Heart right ventricle (tissue), 16 donors: ENCODE measurements around the gene RDM1. TPM values are rescaled to one million over a fixed set of nuclear protein-coding genes. Genes with fewer than 3 reads are reported as not detected.

Experiments
- ATAC-seq, 8 donors: fragments of 200-7000 bp; cut with Tn5 transposase; one replicate each; pipeline ENCODE4 v1.9.1; 2020; ENCODE audit warnings: mild to moderate bottlenecking in 8 of 8, moderate library complexity in 8 of 8, moderate number of reproducible peaks in 1 of 8
- DNase-seq, 2 donors: peaks; one replicate each; pipeline ENCODE4 v3.0.0-alpha.2; 2020
- H3K27ac ChIP-seq, 10 donors: fragments of 200-600 bp; sonication (generic) in 2 of 10; one replicate each; pipeline versions ENCODE4 v1.5.0 to v1.8.0; 2020 to 2022; ENCODE audit warnings: mild to moderate bottlenecking in 3 of 10
- H3K27me3 ChIP-seq, 7 donors: fragments of 200-600 bp; one replicate each; pipeline ENCODE4 v1.8.0; 2021 to 2022; ENCODE audit warnings: mild to moderate bottlenecking in 2 of 7
- H3K36me3 ChIP-seq, 9 donors: fragments of 200-600 bp; sonication (generic) in 1 of 9; one replicate each; pipeline versions ENCODE4 v1.5.0 to v1.8.0; 2020 to 2022; ENCODE audit warnings: mild to moderate bottlenecking in 2 of 9
- H3K4me1 ChIP-seq, 9 donors: fragments of 200-600 bp; sonication (generic) in 1 of 9; one replicate each; pipeline versions ENCODE4 v1.5.0 to v1.8.0; 2020 to 2022; ENCODE audit warnings: mild to moderate bottlenecking in 4 of 9
- H3K4me3 ChIP-seq, 10 donors: fragments of 200-600 bp; sonication (generic) in 2 of 10; one replicate each; pipeline versions ENCODE4 v1.5.0 to v1.8.0; 2020 to 2022; ENCODE audit warnings: mild to moderate bottlenecking in 7 of 10, moderate library complexity in 2 of 10
- H3K9me3 ChIP-seq, 11 donors: fragments of 200-600 bp in 10 of 11; sonication (generic) in 2 of 11; one replicate each; pipeline versions ENCODE4 v1.5.0 to v1.8.0; 2013 to 2022; ENCODE audit warnings: mild to moderate bottlenecking in 2 of 11, control low read depth in 1 of 11, moderate library complexity in 1 of 11
- CTCF ChIP-seq, 9 donors: fragments of 200-600 bp; sonication (generic) in 2 of 9; IDR thresholded peaks; one replicate each; pipeline versions ENCODE4 v1.5.0 to v1.8.0; 2021 to 2022; ENCODE audit warnings: antibody characterized with exemption in 9 of 9, mild to moderate bottlenecking in 5 of 9, moderate library complexity in 1 of 9
- WGBS, 2 donors: extraction: QIAGEN DNeasy Blood & Tissue Kit; methylation state at CpG; one replicate each; pipeline ENCODE4 v1.1.7; 2013; ENCODE audit warnings: inconsistent platforms in 1 of 2; 5-methylcytosine and 5-hydroxymethylcytosine counted together
- intact Hi-C, 10 donors: fragments of 100-400 bp; cut with DNase I; formaldehyde crosslinking; loops; one replicate each; pipeline versions ENCODE4 v1.11.1 to v1.14.2; 2022
- polyA plus RNA-seq, 2 donors: library from polyadenylated mRNA; stranded (reverse); fragments of 200-250 nt; gene quantifications; one replicate each; pipeline ENCODE4 v1.2.3, GENCODE V29; 2013
- total RNA-seq, 10 donors: library from RNA; stranded (reverse); fragmentation: NEBNext Ultra II Directional in 3 of 10; extraction: Animal tissue kit (Norgen Biotek cat#: 25700) in 3 of 10; gene quantifications; one replicate each; pipeline versions ENCODE4 v1.2.1 to v1.2.4, GENCODE V29; 2021 to 2023
- donor health status: Arrhythmogenic right ventricular cardiomyopathy.
- donor health status: ischemic (EF 13 %, LVEDD 7.1; RV severe dilation, severe dysfunction).
- donor health status: healthy with polysubstance abuse.
- donor health status: DM: no; HTN: yes; CAD: no.
- donor health status: DM: no; HTN: no; CAD: no.
- donor health status: ischemic (EF 25% LVEDD 6.9; RV normal size, moderate dysfunction).
- donor health status: ischemic (EF 25% LVEDD 5.7; RV mildly dilated, moderate dysfunction).
- donor health status: healthy.
- donor health status: DM: yes; HTN: yes; CAD: no.
- donor health status: Ischemic cardiomyopathy.
- donor health status: ischemic (EF 35%, LVEDD 5.7; RV mildly dilated, moderate dysfunction).
- donor health status: nonischemic (EF 11% LVEDD 7.7; RV severe dilation, severe dysfunction).
- donor health status: DM: yes; HTN: yes; CAD: no.
- donor health status: PGD.
- donor health status: ischemic (EF 29% LVEDD 5.4; RV normal size, mild dysfunction).
- donor health status: nonischemic (EF 23%, LVEDD 6.1; RV moderate dilation, normal function).

RDM1 gene
- total and polyA plus RNA-seq, 12 donors: 0.46 to 1.3 TPM; not detected in 10

DNA sequence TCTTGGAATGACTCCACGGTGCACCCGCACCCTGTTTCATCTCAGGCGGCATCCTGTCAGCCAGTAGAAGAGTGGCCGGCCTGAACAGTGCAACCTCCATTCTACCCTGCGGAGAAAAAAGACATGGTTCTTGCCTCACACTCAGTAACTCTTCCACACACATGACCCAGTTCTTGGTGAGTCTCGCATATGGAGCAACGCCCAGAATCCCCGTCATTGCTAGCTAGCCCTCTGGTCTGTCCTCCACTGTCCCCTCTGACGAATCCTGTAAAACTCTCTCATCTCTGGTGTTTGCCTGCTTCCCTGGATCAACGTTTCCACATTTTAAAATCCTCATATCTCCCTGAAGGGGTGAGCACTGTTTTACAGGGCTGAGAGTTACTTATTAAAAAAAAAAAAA, 4.2 kb upstream of the RDM1 start:
- H3K4me1 ChIP-seq: peaks cover 0 to 31% (median 12%) of the 10 kb centered on the region in 9 donors
- 79 to 86% methylated on average over 10 of the region's 10 CpGs for WGBS, 2 donors
- intact Hi-C loops: loop anchor here in 1 of 10 donors (10.0 kb wide), 1 partner anchor 50 kb away; the partner anchor contains the start of genes CCL14 and CCL16
- peaks cover 0 to 9% (median 0%) of the 10 kb centered on the region in 7 donors for H3K27me3 ChIP-seq
- H3K36me3 ChIP-seq: no peaks in the 10 kb centered on the region
- no peak overlapping the region for H3K27ac ChIP-seq
- H3K9me3 ChIP-seq: no peaks in the 10 kb centered on the region
- DNase-seq (no peak), ATAC-seq (peak in 1 of 8 donors; percentile 49)
- no peak for TF ChIP-seq CTCF (IDR thresholded peaks at IDR 0.05)
- H3K4me3 ChIP-seq: no peak overlapping the region

DNA sequence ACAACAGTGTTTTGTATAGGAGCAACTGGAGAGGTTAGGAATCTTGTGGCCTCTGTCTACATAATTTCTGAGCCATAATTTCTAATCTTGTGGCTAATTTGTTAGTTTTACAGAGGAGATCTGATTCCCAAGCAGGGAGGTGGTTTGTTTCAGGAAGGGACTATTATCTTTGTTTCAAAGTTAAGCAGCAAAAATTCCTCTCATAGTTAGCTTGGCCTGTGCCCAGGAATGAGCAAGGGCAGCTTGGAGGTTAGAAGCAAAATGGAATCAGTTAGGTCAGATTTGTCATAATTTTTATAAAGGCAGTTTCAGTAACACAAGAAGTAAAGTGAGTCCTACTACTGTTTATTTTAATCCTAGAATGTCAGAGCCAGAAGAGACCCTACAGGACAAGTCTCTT, 2.0 kb upstream of the RDM1 start:
- no peak overlapping the region for H3K4me3 ChIP-seq
- intact Hi-C loops: loop anchor here in 1 of 10 donors (10.0 kb wide), 1 partner anchor 52 kb away; the partner anchor contains the start of genes CCL14 and CCL16
- no peaks in the 10 kb centered on the region for H3K36me3 ChIP-seq
- no peak for TF ChIP-seq CTCF (IDR thresholded peaks at IDR 0.05)
- peak overlapping the region in 1 of 10 donors; percentile 47 for H3K27ac ChIP-seq
- H3K27me3 ChIP-seq: peaks cover 0 to 22% (median 6%) of the 10 kb centered on the region in 7 donors
- H3K4me1 ChIP-seq: peaks cover 0 to 33% (median 12%) of the 10 kb centered on the region in 9 donors
- H3K9me3 ChIP-seq: no peaks in the 10 kb centered on the region
- ATAC-seq (no peak), DNase-seq (no peak)

GRCh38 chr17:35931794-35932425, 1.3 kb upstream of the RDM1 start:
- TF ChIP-seq CTCF (IDR thresholded peaks at IDR 0.05): no peak
- peak in 3 of 8 donors; percentile 38 to 46 (median 41) for ATAC-seq
- Histone ChIP-seq H3K4me1 (peaks cover 0 to 33% (median 12%) of the 10 kb centered on the region in 9 donors), H3K9me3 (no peaks in the 10 kb centered on the region), H3K27ac (peak overlapping the region in 1 of 10 donors; percentile 47), H3K4me3 (no peak overlapping the region), H3K27me3 (peaks cover 0 to 22% (median 6%) of the 10 kb centered on the region in 7 donors), H3K36me3 (no peaks in the 10 kb centered on the region)
- intact Hi-C loops: loop anchor here in 1 of 10 donors (10.0 kb wide), 1 partner anchor 53 kb away; the partner anchor contains the start of genes CCL14 and CCL16
- 60 to 73% methylated on average over 6 of the region's 6 CpGs for WGBS, 2 donors
- no peak for DNase-seq

GRCh38 chr17:35927714-35928113, 2.9 kb downstream of the RDM1 start:
- ATAC-seq (no peak), DNase-seq (no peak)
- Histone ChIP-seq H3K27me3 (peaks cover 0 to 26% (median 12%) of the 10 kb centered on the region in 7 donors), H3K9me3 (no peaks in the 10 kb centered on the region), H3K4me1 (peaks cover 0 to 31% (median 12%) of the 10 kb centered on the region in 9 donors), H3K27ac (no peak overlapping the region), H3K4me3 (no peak overlapping the region), H3K36me3 (no peaks in the 10 kb centered on the region)
- TF ChIP-seq CTCF (IDR thresholded peaks at IDR 0.05): no peak
- intact Hi-C loops: no loop called here
